Endothelial cell (in vitro differentiated cells): ENCODE data around the gene VPS37C. TPM values are rescaled to one million over a fixed set of nuclear protein-coding genes. Genes with fewer than 3 reads are reported as not detected.

Source experiments
- DNase-seq: peaks from one replicate; pipeline ENCODE4 v3.0.0; 2021; ENCODE audit warnings: low spot score
- H3K27ac Mint-ChIP-seq: one replicate; pipeline ENCODE4 v1.8.0; 2021; ENCODE audit warnings: mixed read lengths, inconsistent platforms; ENCODE audit not compliant: unreplicated experiment
- H3K27me3 Mint-ChIP-seq: one replicate; pipeline ENCODE4 v1.8.0; 2021; ENCODE audit warnings: mild to moderate bottlenecking, moderate library complexity, mixed read lengths, inconsistent platforms; ENCODE audit not compliant: unreplicated experiment
- H3K36me3 Mint-ChIP-seq: one replicate; pipeline ENCODE4 v1.8.0; 2021; ENCODE audit warnings: mild to moderate bottlenecking, low read depth, mixed read lengths, inconsistent platforms; ENCODE audit not compliant: unreplicated experiment
- H3K4me1 Mint-ChIP-seq: one replicate; pipeline ENCODE4 v1.8.0; 2021; ENCODE audit warnings: mild to moderate bottlenecking, mixed read lengths, inconsistent platforms; ENCODE audit not compliant: unreplicated experiment
- H3K4me3 Mint-ChIP-seq: one replicate; pipeline ENCODE4 v1.8.0; 2021; ENCODE audit warnings: mild to moderate bottlenecking, mixed read lengths, inconsistent platforms; ENCODE audit not compliant: unreplicated experiment
- H3K9me3 Mint-ChIP-seq: one replicate; pipeline ENCODE4 v1.8.0; 2021; ENCODE audit warnings: mixed read lengths, inconsistent platforms; ENCODE audit not compliant: unreplicated experiment
- total RNA-seq: library from RNA; stranded (reverse); fragmentation: NEBNext Ultra II Directional; extraction: Animal tissue kit (Norgen Biotek cat#: 25700); gene quantifications from one replicate; pipeline ENCODE4 v1.2.1, GENCODE V29; 2021; ENCODE audit not compliant: unreplicated experiment
- TF ChIP-seq, protein P1 (sequence below): fragments of 200-600 bp; sonication (generic); IDR thresholded peaks from one replicate; pipeline ENCODE4 v1.5.0; 2021; ENCODE audit warnings: antibody characterized with exemption; ENCODE audit not compliant: unreplicated experiment

VPS37C gene
- total RNA-seq, 1 donor from 2014 or later = 23.9 TPM

DNA sequence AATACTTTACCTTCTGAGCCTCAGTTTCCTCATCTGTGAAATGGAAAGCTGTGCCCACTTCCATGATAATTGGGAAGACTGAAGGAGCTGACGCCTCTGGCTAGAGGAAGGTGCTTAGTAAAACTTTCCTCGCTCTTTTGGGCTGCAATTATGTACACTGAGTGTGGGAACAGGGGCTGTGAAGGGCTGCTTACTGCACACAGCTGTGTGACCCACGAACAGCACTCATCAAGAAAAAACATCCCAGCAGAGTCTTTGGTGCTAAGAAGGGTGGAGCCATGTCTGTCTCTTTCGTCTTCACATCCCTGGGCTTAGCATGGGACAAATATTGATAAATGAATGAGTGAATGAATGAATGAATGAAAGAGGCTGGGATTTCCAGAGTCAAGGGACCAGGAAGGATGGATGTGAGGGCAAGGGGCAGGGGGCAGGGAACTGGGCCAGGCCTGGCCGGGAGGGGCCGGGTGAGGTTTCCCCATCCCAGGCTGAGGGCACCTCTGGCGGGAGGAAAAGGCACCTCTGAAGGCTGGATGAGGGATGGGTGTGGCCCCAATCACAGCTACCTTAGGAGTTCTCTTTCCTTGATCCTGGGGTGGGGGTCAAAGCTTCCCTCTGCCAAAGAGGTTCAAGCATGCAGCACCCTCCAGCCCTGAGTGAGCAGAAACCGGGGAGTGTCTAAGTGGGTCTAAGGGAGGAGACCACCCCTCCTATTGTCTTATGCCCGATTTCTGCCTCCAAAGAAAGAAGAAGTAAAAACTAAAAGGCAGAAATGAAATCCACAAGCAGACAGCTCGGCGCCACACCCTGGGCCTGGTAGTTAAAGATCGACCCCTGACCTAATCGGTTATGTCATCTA is 68.1 kb downstream of the VPS37C start:
- no peak for DNase-seq
- TF ChIP-seq, protein P1, sequence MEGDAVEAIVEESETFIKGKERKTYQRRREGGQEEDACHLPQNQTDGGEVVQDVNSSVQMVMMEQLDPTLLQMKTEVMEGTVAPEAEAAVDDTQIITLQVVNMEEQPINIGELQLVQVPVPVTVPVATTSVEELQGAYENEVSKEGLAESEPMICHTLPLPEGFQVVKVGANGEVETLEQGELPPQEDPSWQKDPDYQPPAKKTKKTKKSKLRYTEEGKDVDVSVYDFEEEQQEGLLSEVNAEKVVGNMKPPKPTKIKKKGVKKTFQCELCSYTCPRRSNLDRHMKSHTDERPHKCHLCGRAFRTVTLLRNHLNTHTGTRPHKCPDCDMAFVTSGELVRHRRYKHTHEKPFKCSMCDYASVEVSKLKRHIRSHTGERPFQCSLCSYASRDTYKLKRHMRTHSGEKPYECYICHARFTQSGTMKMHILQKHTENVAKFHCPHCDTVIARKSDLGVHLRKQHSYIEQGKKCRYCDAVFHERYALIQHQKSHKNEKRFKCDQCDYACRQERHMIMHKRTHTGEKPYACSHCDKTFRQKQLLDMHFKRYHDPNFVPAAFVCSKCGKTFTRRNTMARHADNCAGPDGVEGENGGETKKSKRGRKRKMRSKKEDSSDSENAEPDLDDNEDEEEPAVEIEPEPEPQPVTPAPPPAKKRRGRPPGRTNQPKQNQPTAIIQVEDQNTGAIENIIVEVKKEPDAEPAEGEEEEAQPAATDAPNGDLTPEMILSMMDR = no peak
- no peak overlapping the region for H3K4me3 Mint-ChIP-seq
- H3K27ac Mint-ChIP-seq = no peak overlapping the region
- peaks cover 3% of the 10 kb centered on the region for H3K4me1 Mint-ChIP-seq
- peaks cover 9% of the 10 kb centered on the region for H3K9me3 Mint-ChIP-seq
- H3K36me3 Mint-ChIP-seq = peaks cover 8% of the 10 kb centered on the region
- H3K27me3 Mint-ChIP-seq = peaks cover 8% of the 10 kb centered on the region

DNA sequence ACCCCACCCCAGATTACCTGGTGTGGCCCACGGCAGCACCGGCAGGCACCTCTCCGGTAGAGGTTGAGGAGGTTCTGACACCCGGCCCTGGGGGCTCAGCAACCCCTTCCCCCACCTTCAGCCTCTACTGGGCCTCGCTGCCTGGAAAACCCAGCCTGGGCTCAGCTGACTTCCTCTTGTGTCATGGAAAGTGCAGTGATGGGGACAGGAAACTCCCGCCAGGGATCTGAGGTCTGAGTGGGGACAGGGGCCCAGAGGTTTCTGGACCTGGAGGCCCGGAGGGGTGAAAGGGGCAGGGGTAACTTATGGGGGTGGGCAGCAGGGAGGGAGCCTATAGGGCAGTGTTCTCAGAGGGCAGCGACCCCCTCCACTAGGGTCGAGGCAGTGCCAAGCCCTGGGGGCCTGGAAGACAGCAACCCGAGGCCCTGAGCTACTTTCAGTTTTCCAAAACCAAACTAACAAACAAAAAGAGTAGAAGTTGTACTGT is 68.9 kb downstream of the VPS37C start:
- Mint-ChIP-seq H3K4me1 (peaks cover 3% of the 10 kb centered on the region), H3K27me3 (peaks cover 8% of the 10 kb centered on the region), H3K27ac (no peak overlapping the region), H3K9me3 (peaks cover 9% of the 10 kb centered on the region), H3K36me3 (peaks cover 8% of the 10 kb centered on the region), H3K4me3 (no peak overlapping the region)
- TF ChIP-seq, protein P1 = no peak
- no peak for DNase-seq

DNA sequence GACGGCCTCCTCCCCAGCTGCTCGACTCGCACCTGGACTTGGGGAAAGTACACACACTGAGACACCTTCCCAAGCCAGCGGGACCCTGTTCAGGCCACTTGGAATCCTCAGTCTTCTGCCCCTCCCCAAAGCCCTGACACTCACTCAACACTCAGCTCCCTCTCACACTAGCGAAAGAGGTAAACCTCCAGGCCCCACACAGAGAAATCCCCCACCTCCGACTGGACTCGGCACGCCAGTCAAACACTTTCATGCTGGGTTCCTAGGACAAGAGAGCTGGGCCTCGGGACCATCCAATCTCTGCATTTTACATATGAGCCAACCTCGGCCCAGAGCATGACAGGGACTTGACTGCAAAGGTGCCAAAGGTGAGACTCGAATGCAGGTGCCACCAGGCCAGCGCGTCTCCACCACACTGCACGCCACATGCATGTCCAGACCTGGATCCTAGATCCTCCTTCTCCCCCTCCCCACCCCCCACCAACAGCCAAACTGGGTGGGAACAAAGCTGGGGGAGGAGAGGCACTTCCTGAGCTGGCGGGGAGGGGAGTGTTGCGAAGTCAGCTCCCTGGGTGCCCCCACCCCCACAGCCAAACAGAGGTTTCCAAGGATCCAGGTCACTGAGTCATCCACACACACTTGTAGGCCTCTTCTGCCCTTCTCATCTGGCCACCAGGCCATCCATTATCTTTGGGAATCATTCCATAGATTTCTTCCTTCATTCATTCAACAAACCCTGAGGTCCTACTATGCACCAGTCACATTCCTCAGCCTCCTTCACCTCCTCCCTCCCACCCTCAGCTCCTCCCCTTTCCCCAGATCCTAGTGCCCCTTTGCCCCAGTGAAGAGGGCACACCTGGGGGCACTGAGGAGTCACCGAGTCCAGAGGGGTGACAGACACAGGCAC is 69.6 kb downstream of the VPS37C start:
- peaks cover 3% of the 10 kb centered on the region for H3K4me1 Mint-ChIP-seq
- H3K27ac Mint-ChIP-seq = no peak overlapping the region
- no peak for DNase-seq
- H3K4me3 Mint-ChIP-seq = no peak overlapping the region
- H3K27me3 Mint-ChIP-seq = peaks cover 8% of the 10 kb centered on the region
- H3K36me3 Mint-ChIP-seq = peaks cover 8% of the 10 kb centered on the region
- TF ChIP-seq, protein P1 = no peak
- H3K9me3 Mint-ChIP-seq = peaks cover 9% of the 10 kb centered on the region

DNA sequence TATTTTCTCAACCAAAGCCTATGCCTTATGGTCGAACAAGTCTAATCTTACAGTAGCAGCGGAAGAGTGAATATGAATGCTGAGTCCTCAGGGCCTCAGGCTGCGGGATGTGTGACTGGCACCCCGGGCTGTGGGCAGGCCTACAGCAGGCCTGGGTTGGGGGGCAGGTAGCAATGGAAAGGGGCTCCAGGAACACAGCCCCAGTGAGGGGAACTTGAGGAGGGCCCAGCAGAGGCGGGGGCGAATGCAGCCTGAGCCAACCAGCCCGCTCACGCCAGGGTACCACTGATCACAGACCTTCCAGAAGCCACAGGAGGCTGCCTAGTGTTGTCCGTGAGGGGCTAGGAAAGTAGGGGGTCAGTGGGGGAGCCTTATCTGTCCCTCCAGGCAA is 70.2 kb downstream of the VPS37C start:
- Mint-ChIP-seq H3K27ac (no peak overlapping the region), H3K4me3 (no peak overlapping the region), H3K27me3 (peaks cover 8% of the 10 kb centered on the region), H3K4me1 (peaks cover 3% of the 10 kb centered on the region), H3K9me3 (peaks cover 9% of the 10 kb centered on the region), H3K36me3 (peaks cover 8% of the 10 kb centered on the region)
- TF ChIP-seq, protein P1 = no peak
- no peak for DNase-seq
